ENCODE measurements around the gene PTPRD.

GRCh38 chr9:9585920-9586319, 1026.9 kb downstream of the PTPRD start:
- no peak for TF ChIP-seq POLR2AphosphoS5 (IDR thresholded peaks at IDR 0.05)
- no peak for TF ChIP-seq CTCF (IDR thresholded peaks at IDR 0.05)
- TF ChIP-seq POLR2A (IDR thresholded peaks at IDR 0.05), result no peak
